GM21825 (cell line): ENCODE measurements around the gene PLA2G5.

Experiments
- ATAC-seq: cut with Tn5 transposase; IDR thresholded peaks from one replicate; pipeline ENCODE4 v1.9.1; 2021; ENCODE audit warnings: mild to moderate bottlenecking, moderate library complexity; ENCODE audit not compliant: unreplicated experiment

PLA2G5 gene

GRCh38 chr1:20089328-20090077 lies 19.5 kb downstream of the PLA2G5 start:
- ATAC-seq = no peak

- ATAC-seq = no peak
Observed at GRCh38 chr1:20090119-20090518, 20.1 kb downstream of the PLA2G5 start.

GRCh38 chr1:20090641-20091040 lies 20.6 kb downstream of the PLA2G5 start:
- no peak for ATAC-seq

- ATAC-seq = no peak
Observed at GRCh38 chr1:20093303-20093702, 23.3 kb downstream of the PLA2G5 start.

- ATAC-seq = no peak
Observed at GRCh38 chr1:20093940-20094391, 24.0 kb downstream of the PLA2G5 start.

- ATAC-seq = no peak
Observed at GRCh38 chr1:20095564-20096434, 25.8 kb downstream of the PLA2G5 start.

GRCh38 chr1:20096840-20097447 lies 26.9 kb downstream of the PLA2G5 start:
- no peak for ATAC-seq

GRCh38 chr1:20099533-20099932 lies 29.5 kb downstream of the PLA2G5 start:
- no peak for ATAC-seq

- ATAC-seq = no peak
Observed at GRCh38 chr1:20100632-20101355, 30.8 kb downstream of the PLA2G5 start.

GRCh38 chr1:20102875-20103274 lies 32.9 kb downstream of the PLA2G5 start:
- no peak for ATAC-seq

- ATAC-seq = no peak
Observed at GRCh38 chr1:20105856-20106255, 35.9 kb downstream of the PLA2G5 start.

- no peak for ATAC-seq
Observed at GRCh38 chr1:20107351-20107750, 37.4 kb downstream of the PLA2G5 start.

GRCh38 chr1:20107796-20108195 lies 37.8 kb downstream of the PLA2G5 start:
- ATAC-seq = no peak

- ATAC-seq = no peak
Observed at GRCh38 chr1:20108366-20109123, 38.6 kb downstream of the PLA2G5 start.

GRCh38 chr1:20109223-20109856 lies 39.3 kb downstream of the PLA2G5 start:
- no peak for ATAC-seq

- ATAC-seq = no peak
Observed at GRCh38 chr1:20110679-20111078, 40.7 kb downstream of the PLA2G5 start.

GRCh38 chr1:20111452-20111851 lies 41.5 kb downstream of the PLA2G5 start:
- ATAC-seq = no peak

- no peak for ATAC-seq
Observed at GRCh38 chr1:20112279-20113000, 42.4 kb downstream of the PLA2G5 start.

GRCh38 chr1:20114021-20114648 lies 44.1 kb downstream of the PLA2G5 start:
- ATAC-seq = no peak
